A673 (cell line): ENCODE results near the gene PAGR1.

Experiments used
- EZH2 ChIP-seq: fragments of 200-600 bp; sonication (generic); IDR thresholded peaks from 2 replicates; pipeline ENCODE4 v1.6.1; 2017; ENCODE audit warnings: borderline replicate concordance, low read depth, mild to moderate bottlenecking, mixed read lengths, antibody characterized with exemption, low read length; ENCODE audit not compliant: poor library complexity, severe bottlenecking
- TF ChIP-seq, protein P1 (sequence below): fragments of 300-800, 200-600 bp; sonication (generic); conservative IDR thresholded peaks from 2 replicates; pipeline ENCODE4 v1.5.1; 2017; ENCODE audit warnings: low read depth, mild to moderate bottlenecking, antibody characterized with exemption, low read length, moderate library complexity, mixed read lengths

- TF ChIP-seq, protein P1, sequence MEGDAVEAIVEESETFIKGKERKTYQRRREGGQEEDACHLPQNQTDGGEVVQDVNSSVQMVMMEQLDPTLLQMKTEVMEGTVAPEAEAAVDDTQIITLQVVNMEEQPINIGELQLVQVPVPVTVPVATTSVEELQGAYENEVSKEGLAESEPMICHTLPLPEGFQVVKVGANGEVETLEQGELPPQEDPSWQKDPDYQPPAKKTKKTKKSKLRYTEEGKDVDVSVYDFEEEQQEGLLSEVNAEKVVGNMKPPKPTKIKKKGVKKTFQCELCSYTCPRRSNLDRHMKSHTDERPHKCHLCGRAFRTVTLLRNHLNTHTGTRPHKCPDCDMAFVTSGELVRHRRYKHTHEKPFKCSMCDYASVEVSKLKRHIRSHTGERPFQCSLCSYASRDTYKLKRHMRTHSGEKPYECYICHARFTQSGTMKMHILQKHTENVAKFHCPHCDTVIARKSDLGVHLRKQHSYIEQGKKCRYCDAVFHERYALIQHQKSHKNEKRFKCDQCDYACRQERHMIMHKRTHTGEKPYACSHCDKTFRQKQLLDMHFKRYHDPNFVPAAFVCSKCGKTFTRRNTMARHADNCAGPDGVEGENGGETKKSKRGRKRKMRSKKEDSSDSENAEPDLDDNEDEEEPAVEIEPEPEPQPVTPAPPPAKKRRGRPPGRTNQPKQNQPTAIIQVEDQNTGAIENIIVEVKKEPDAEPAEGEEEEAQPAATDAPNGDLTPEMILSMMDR = peak; percentile 85
- TF ChIP-seq EZH2 = no peak
Measured at GRCh38 chr16:29790183-29790948, 25.6 kb upstream of the PAGR1 start, which contains the start of gene KIF22.
